Keratinocyte (primary cell): ENCODE results near the gene PIK3CB. TPM values are rescaled to one million over a fixed set of nuclear protein-coding genes. Genes with fewer than 3 reads are reported as not detected.

ENCODE experiments used
- DNase-seq: peaks from one replicate; pipeline ENCODE4 v3.0.0-alpha.2; 2011; ENCODE audit warnings: low read depth, missing footprints, low spot score
- FAIRE-seq: peaks from 2 replicates; lab custom pipeline; 2011; peaks lifted over from hg19 to GRCh38; lab: Jason Lieb, UNC
- H2AFZ ChIP-seq: 2 replicates; pipeline ENCODE4 v1.6.0; 2012; ENCODE audit warnings: low read length, control low read depth, inconsistent platforms; ENCODE audit not compliant: control insufficient read depth
- H3K27ac ChIP-seq: 2 replicates; pipeline ENCODE4 v1.5.1; 2011; ENCODE audit warnings: low read length; ENCODE audit not compliant: control insufficient read depth, insufficient read depth
- H3K27me3 ChIP-seq: 3 replicates; pipeline ENCODE4 v1.6.0; 2011; ENCODE audit warnings: low read length; ENCODE audit not compliant: control insufficient read depth, insufficient read depth; ENCODE audit errors: extremely low read depth
- H3K36me3 ChIP-seq, 2 experiments: 2 replicates in 1 of 2; 3 replicates in 1 of 2; pipeline ENCODE4 v1.5.1; 2011; ENCODE audit warnings: low read length in 2 of 2, mild to moderate bottlenecking in 1 of 2; ENCODE audit not compliant: control insufficient read depth in 2 of 2, insufficient read depth in 2 of 2; ENCODE audit errors: extremely low read depth in 1 of 2
- H3K4me1 ChIP-seq: 3 replicates; pipeline ENCODE4 v1.5.1; 2011; ENCODE audit warnings: low read length; ENCODE audit not compliant: control insufficient read depth, insufficient read depth; ENCODE audit errors: extremely low read depth
- H3K4me2 ChIP-seq: 3 replicates; pipeline ENCODE4 v1.6.0; 2011; ENCODE audit warnings: low read depth, low read length; ENCODE audit not compliant: control insufficient read depth, insufficient read depth; ENCODE audit errors: extremely low read depth
- H3K4me3 ChIP-seq, 3 experiments: fragments of 200-600 bp in 1 of 3; sonication (generic) in 1 of 3; 2 replicates in 2 of 3; 3 replicates in 1 of 3; pipeline ENCODE4 v1.5.1; 2011 to 2016; ENCODE audit warnings: low read length in 3 of 3, mild to moderate bottlenecking in 3 of 3, control low read depth in 2 of 3, inconsistent platforms in 1 of 3, low read depth in 1 of 3, mixed read lengths in 1 of 3, mixed run types in 1 of 3, moderate library complexity in 1 of 3; ENCODE audit not compliant: control insufficient read depth in 2 of 3, insufficient read depth in 2 of 3; ENCODE audit errors: extremely low read depth in 1 of 3
- H3K79me2 ChIP-seq: 2 replicates; pipeline ENCODE4 v1.6.0; 2012; ENCODE audit warnings: low read length; ENCODE audit not compliant: control insufficient read depth, insufficient read depth
- H3K9ac ChIP-seq: 3 replicates; pipeline ENCODE4 v1.6.0; 2011; ENCODE audit warnings: low read length; ENCODE audit not compliant: control insufficient read depth, insufficient read depth; ENCODE audit errors: extremely low read depth
- H3K9me1 ChIP-seq: 3 replicates; pipeline ENCODE4 v1.6.0; 2011; ENCODE audit warnings: low read length; ENCODE audit not compliant: control insufficient read depth, insufficient read depth; ENCODE audit errors: extremely low read depth
- H3K9me3 ChIP-seq: 2 replicates; pipeline ENCODE4 v1.5.1; 2012; ENCODE audit warnings: low read depth, low read length; ENCODE audit not compliant: control insufficient read depth
- H4K20me1 ChIP-seq: 3 replicates; pipeline ENCODE4 v1.6.0; 2011; ENCODE audit warnings: low read length; ENCODE audit not compliant: control insufficient read depth, insufficient read depth; ENCODE audit errors: extremely low read depth
- CTCF ChIP-seq, 3 experiments: IDR thresholded peaks in 1 of 3; conservative IDR thresholded peaks in 1 of 3; optimal IDR thresholded peaks in 1 of 3; 2 replicates in 2 of 3; 3 replicates in 1 of 3; pipeline versions ENCODE3 to v1.5.1; 2011; ENCODE audit warnings: low read length in 3 of 3, mild to moderate bottlenecking in 3 of 3, moderate library complexity in 2 of 3, control low read depth in 1 of 3, inconsistent platforms in 1 of 3; ENCODE audit not compliant: insufficient read depth in 2 of 3; ENCODE audit errors: extremely low read depth in 1 of 3
- EZH2 ChIP-seq: IDR thresholded peaks from one replicate; pipeline ENCODE4 v1.6.1; 2012; ENCODE audit warnings: inconsistent platforms, mild to moderate bottlenecking, low read length, moderate library complexity
- dilution Hi-C: fragments of 300-500 bp; cut with MboI; formaldehyde crosslinking; loops from one replicate; pipeline ENCODE4 v1.7.0; 2020; ENCODE audit warnings: low sequenced_read_pairs; ENCODE audit not compliant: extremely low pct_ligation_motif_present
- polyA plus RNA-seq, 5 experiments: library from polyadenylated mRNA; depleted of rRNA in 3 of 5; stranded (reverse) in 3 of 5; stranded (forward) in 1 of 5; unstranded in 1 of 5; fragments of >200 nt; gene quantifications; 1 replicate in 1 of 5; 2 replicates in 3 of 5; 3 replicates in 1 of 5; pipeline versions ENCODE4 v1.2.1 to v1.2.3, GENCODE V29; 2011 to 2012; ENCODE audit warnings: missing spikeins in 2 of 5, low read depth in 1 of 5, low replicate concordance in 1 of 5

Gene PIK3CB
- polyA plus RNA-seq, 1 donor (not counting 4 experiments of a cell fraction or from before 2014, with no cell fraction given): 19.9 TPM

DNA sequence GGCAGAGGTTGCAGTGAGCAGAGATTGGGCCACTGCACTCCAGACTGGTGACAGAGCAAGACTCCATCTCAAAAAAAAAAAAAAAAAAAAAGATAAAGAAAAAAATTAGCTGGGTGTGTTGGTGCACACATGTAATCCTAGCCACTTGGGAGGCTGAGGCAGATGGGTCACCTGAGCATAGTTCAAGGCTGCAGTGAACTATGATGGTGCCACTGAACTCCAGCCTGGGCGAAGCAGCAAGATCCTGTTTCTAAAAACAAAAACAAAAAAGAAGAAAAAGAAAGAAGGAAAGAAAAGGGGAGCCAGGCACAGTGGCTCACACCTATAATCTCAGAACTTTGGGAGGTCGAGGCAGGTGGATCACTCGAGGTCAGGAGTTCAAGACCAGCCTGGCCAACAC, 32.9 kb downstream of the PIK3CB start:
- H3K79me2 ChIP-seq: peaks cover 40% of the 10 kb centered on the region
- no peaks in the 10 kb centered on the region for H3K9me3 ChIP-seq
- no peak overlapping the region for H3K9ac ChIP-seq
- H2AFZ ChIP-seq: no peak overlapping the region
- no peak for TF ChIP-seq EZH2
- no peak for TF ChIP-seq CTCF (optimal IDR thresholded peaks at IDR 0.05 in 1 of 3, IDR thresholded peaks at IDR 0.05 in 1 of 3, conservative IDR thresholded peaks at IDR 0.05 in 1 of 3; ENCODE audit: extremely low read depth in 1 of 3, insufficient read depth in 2 of 3, low read length in 3 of 3)
- FAIRE-seq: no peak
- H3K27me3 ChIP-seq: no peaks in the 10 kb centered on the region
- no peaks in the 10 kb centered on the region for H4K20me1 ChIP-seq
- H3K27ac ChIP-seq: no peak overlapping the region
- H3K4me3 ChIP-seq: no peak overlapping the region
- no peaks in the 10 kb centered on the region for H3K9me1 ChIP-seq
- H3K36me3 ChIP-seq: no peaks in the 10 kb centered on the region
- DNase-seq: no peak
- H3K4me2 ChIP-seq: no peak overlapping the region
- peaks cover 13% of the 10 kb centered on the region for H3K4me1 ChIP-seq
- dilution Hi-C loops: loop anchor here (25.0 kb wide), 1 partner anchor 111 kb away; no protein-coding TSS in a partner anchor

GRCh38 chr3:138800248-138800647, 34.5 kb downstream of the PIK3CB start:
- no peak overlapping the region for H2AFZ ChIP-seq
- no peak overlapping the region for H3K27ac ChIP-seq
- peaks cover 32% of the 10 kb centered on the region for H3K79me2 ChIP-seq
- H4K20me1 ChIP-seq: no peaks in the 10 kb centered on the region
- FAIRE-seq (no peak), DNase-seq (no peak)
- H3K4me1 ChIP-seq: peaks cover 13% of the 10 kb centered on the region
- H3K9me1 ChIP-seq: no peaks in the 10 kb centered on the region
- dilution Hi-C loops: loop anchor here (25.0 kb wide), 1 partner anchor 112 kb away; no protein-coding TSS in a partner anchor
- H3K4me3 ChIP-seq: no peak overlapping the region
- no peaks in the 10 kb centered on the region for H3K36me3 ChIP-seq
- no peak overlapping the region for H3K9ac ChIP-seq
- H3K9me3 ChIP-seq: no peaks in the 10 kb centered on the region
- H3K27me3 ChIP-seq: no peaks in the 10 kb centered on the region
- no peak overlapping the region for H3K4me2 ChIP-seq
- TF ChIP-seq CTCF (optimal IDR thresholded peaks at IDR 0.05 in 1 of 3, IDR thresholded peaks at IDR 0.05 in 1 of 3, conservative IDR thresholded peaks at IDR 0.05 in 1 of 3; ENCODE audit: extremely low read depth in 1 of 3, insufficient read depth in 2 of 3, low read length in 3 of 3) (no peak), EZH2 (no peak)
